SH-SY5Y (cell line): ENCODE results near the gene PSORS1C1.

Experiments used
- GATA2 ChIP-seq: IDR thresholded peaks from 2 replicates; pipeline ENCODE4 v1.6.1; 2011; ENCODE audit warnings: mild to moderate bottlenecking, low read depth, low read length
- GATA3 ChIP-seq: IDR thresholded peaks from 2 replicates; pipeline ENCODE4 v1.6.1; 2011; ENCODE audit warnings: low read depth, mild to moderate bottlenecking, low read length, moderate library complexity

DNA sequence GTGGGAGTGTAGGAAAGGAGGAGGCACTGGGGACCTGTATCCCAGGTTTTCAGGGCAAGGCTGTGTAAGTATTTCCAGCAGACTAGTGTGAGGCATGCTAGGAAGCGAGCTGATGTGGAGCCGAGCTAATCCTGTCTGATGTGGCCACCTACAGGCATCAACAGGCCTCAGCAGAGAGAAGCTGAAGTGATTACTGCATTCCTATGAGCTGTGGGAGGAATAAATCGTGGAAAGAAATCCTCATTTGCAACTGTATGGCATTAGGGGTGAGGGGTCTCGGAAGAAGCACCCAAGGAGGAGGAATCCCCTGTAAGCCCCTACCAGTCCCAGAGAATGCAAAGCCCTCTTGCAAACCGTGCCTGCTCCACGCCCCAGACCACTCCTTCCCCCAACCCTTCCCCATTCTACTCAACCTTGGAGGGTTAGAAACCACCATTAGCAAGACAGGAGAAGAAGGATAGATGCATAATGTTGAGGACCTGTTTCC is 43.8 kb upstream of the PSORS1C1 start:
- TF ChIP-seq GATA2 (no peak), GATA3 (no peak)
